ENCODE data around the gene NCR3LG1.

Gene NCR3LG1

GRCh38 chr11:17384002-17384511, 32.5 kb downstream of the NCR3LG1 start:
- Mint-ChIP-seq H3K4me3 (no peak overlapping the region), H3K27me3 (ENCODE audit: low read depth) (no peaks in the 10 kb centered on the region), H3K27ac (no peak overlapping the region), H3K36me3 (ENCODE audit: low read depth) (no peaks in the 10 kb centered on the region), H3K4me1 (ENCODE audit: low read depth) (peaks cover 3% of the 10 kb centered on the region), H3K9me3 (no peaks in the 10 kb centered on the region)

GRCh38 chr11:17385492-17385891, 33.9 kb downstream of the NCR3LG1 start:
- H3K27ac Mint-ChIP-seq, result no peak overlapping the region
- no peak overlapping the region for H3K4me3 Mint-ChIP-seq
- no peaks in the 10 kb centered on the region for H3K9me3 Mint-ChIP-seq
- no peaks in the 10 kb centered on the region for H3K36me3 Mint-ChIP-seq (ENCODE audit: low read depth)
- H3K4me1 Mint-ChIP-seq (ENCODE audit: low read depth), result peaks cover 8% of the 10 kb centered on the region
- H3K27me3 Mint-ChIP-seq (ENCODE audit: low read depth), result peaks cover 5% of the 10 kb centered on the region

- Mint-ChIP-seq H3K27ac (no peak overlapping the region), H3K36me3 (ENCODE audit: low read depth) (no peaks in the 10 kb centered on the region), H3K4me3 (no peak overlapping the region), H3K27me3 (ENCODE audit: low read depth) (peaks cover 6% of the 10 kb centered on the region), H3K9me3 (no peaks in the 10 kb centered on the region), H3K4me1 (ENCODE audit: low read depth) (peaks cover 8% of the 10 kb centered on the region)
These were observed 34.3 kb downstream of the NCR3LG1 start for GRCh38 chr11:17385926-17386325.

GRCh38 chr11:17386331-17387084, 34.9 kb downstream of the NCR3LG1 start:
- H3K27me3 Mint-ChIP-seq (ENCODE audit: low read depth), result peaks cover 11% of the 10 kb centered on the region
- no peak overlapping the region for H3K27ac Mint-ChIP-seq
- peaks cover 8% of the 10 kb centered on the region for H3K4me1 Mint-ChIP-seq (ENCODE audit: low read depth)
- H3K36me3 Mint-ChIP-seq (ENCODE audit: low read depth), result no peaks in the 10 kb centered on the region
- no peak overlapping the region for H3K4me3 Mint-ChIP-seq
- H3K9me3 Mint-ChIP-seq, result no peaks in the 10 kb centered on the region

GRCh38 chr11:17387254-17387653, 35.7 kb downstream of the NCR3LG1 start:
- peaks cover 11% of the 10 kb centered on the region for H3K27me3 Mint-ChIP-seq (ENCODE audit: low read depth)
- no peaks in the 10 kb centered on the region for H3K36me3 Mint-ChIP-seq (ENCODE audit: low read depth)
- peak overlapping the region; percentile 75 for H3K4me3 Mint-ChIP-seq
- H3K9me3 Mint-ChIP-seq, result no peaks in the 10 kb centered on the region
- no peak overlapping the region for H3K27ac Mint-ChIP-seq
- peaks cover 8% of the 10 kb centered on the region for H3K4me1 Mint-ChIP-seq (ENCODE audit: low read depth)

GRCh38 chr11:17387811-17388210, 36.2 kb downstream of the NCR3LG1 start:
- Mint-ChIP-seq H3K9me3 (no peaks in the 10 kb centered on the region), H3K27ac (no peak overlapping the region), H3K27me3 (ENCODE audit: low read depth) (peaks cover 11% of the 10 kb centered on the region), H3K4me3 (peak overlapping the region; percentile 75), H3K36me3 (ENCODE audit: low read depth) (no peaks in the 10 kb centered on the region), H3K4me1 (ENCODE audit: low read depth) (peaks cover 8% of the 10 kb centered on the region)

- peak within 1 kb of the TSS; percentile 75 for H3K4me3 Mint-ChIP-seq
- H3K4me1 Mint-ChIP-seq (ENCODE audit: low read depth), result peaks cover 8% of the 10 kb centered on the region
- peaks cover 11% of the 10 kb centered on the region for H3K27me3 Mint-ChIP-seq (ENCODE audit: low read depth)
- H3K36me3 Mint-ChIP-seq (ENCODE audit: low read depth), result no peaks in the 10 kb centered on the region
- H3K9me3 Mint-ChIP-seq, result no peaks in the 10 kb centered on the region
- H3K27ac Mint-ChIP-seq, result peak within 1 kb of the TSS; percentile 32
These were observed 37.1 kb downstream of the NCR3LG1 start, which contains the start of gene KCNJ11 for GRCh38 chr11:17388609-17389210. Gene KCNJ11 (minus strand): TSS chr11:17388659. CDS start chr11:17388091, 568 bp downstream.

GRCh38 chr11:17389211-17389956, 37.8 kb downstream of the NCR3LG1 start:
- H3K27me3 Mint-ChIP-seq (ENCODE audit: low read depth), result peaks cover 11% of the 10 kb centered on the region
- H3K9me3 Mint-ChIP-seq, result no peaks in the 10 kb centered on the region
- H3K36me3 Mint-ChIP-seq (ENCODE audit: low read depth), result no peaks in the 10 kb centered on the region
- peak overlapping the region; percentile 75 for H3K4me3 Mint-ChIP-seq
- peaks cover 8% of the 10 kb centered on the region for H3K4me1 Mint-ChIP-seq (ENCODE audit: low read depth)
- no peak overlapping the region for H3K27ac Mint-ChIP-seq

- Mint-ChIP-seq H3K9me3 (no peaks in the 10 kb centered on the region), H3K4me1 (ENCODE audit: low read depth) (peaks cover 8% of the 10 kb centered on the region), H3K27ac (no peak overlapping the region), H3K36me3 (ENCODE audit: low read depth) (no peaks in the 10 kb centered on the region), H3K27me3 (ENCODE audit: low read depth) (peaks cover 11% of the 10 kb centered on the region), H3K4me3 (peak overlapping the region; percentile 36)
These were observed 38.5 kb downstream of the NCR3LG1 start for GRCh38 chr11:17389957-17390649.

GRCh38 chr11:17391493-17392355, 40.1 kb downstream of the NCR3LG1 start:
- peaks cover 5% of the 10 kb centered on the region for H3K4me1 Mint-ChIP-seq (ENCODE audit: low read depth)
- H3K27ac Mint-ChIP-seq, result no peak overlapping the region
- peaks cover 11% of the 10 kb centered on the region for H3K27me3 Mint-ChIP-seq (ENCODE audit: low read depth)
- H3K9me3 Mint-ChIP-seq, result no peaks in the 10 kb centered on the region
- H3K36me3 Mint-ChIP-seq (ENCODE audit: low read depth), result no peaks in the 10 kb centered on the region
- no peak overlapping the region for H3K4me3 Mint-ChIP-seq

GRCh38 chr11:17392872-17393271, 41.3 kb downstream of the NCR3LG1 start:
- no peaks in the 10 kb centered on the region for H3K36me3 Mint-ChIP-seq (ENCODE audit: low read depth)
- H3K27ac Mint-ChIP-seq, result no peak overlapping the region
- H3K4me1 Mint-ChIP-seq (ENCODE audit: low read depth), result peaks cover 5% of the 10 kb centered on the region
- H3K27me3 Mint-ChIP-seq (ENCODE audit: low read depth), result peaks cover 11% of the 10 kb centered on the region
- no peak overlapping the region for H3K4me3 Mint-ChIP-seq
- H3K9me3 Mint-ChIP-seq, result no peaks in the 10 kb centered on the region

GRCh38 chr11:17393472-17393871, 41.9 kb downstream of the NCR3LG1 start:
- peaks cover 5% of the 10 kb centered on the region for H3K4me1 Mint-ChIP-seq (ENCODE audit: low read depth)
- no peak overlapping the region for H3K4me3 Mint-ChIP-seq
- peaks cover 11% of the 10 kb centered on the region for H3K27me3 Mint-ChIP-seq (ENCODE audit: low read depth)
- H3K27ac Mint-ChIP-seq, result no peak overlapping the region
- no peaks in the 10 kb centered on the region for H3K9me3 Mint-ChIP-seq
- H3K36me3 Mint-ChIP-seq (ENCODE audit: low read depth), result no peaks in the 10 kb centered on the region

GRCh38 chr11:17394743-17395390, 43.3 kb downstream of the NCR3LG1 start:
- Mint-ChIP-seq H3K27me3 (ENCODE audit: low read depth) (peaks cover 11% of the 10 kb centered on the region), H3K36me3 (ENCODE audit: low read depth) (no peaks in the 10 kb centered on the region), H3K4me3 (no peak overlapping the region), H3K9me3 (no peaks in the 10 kb centered on the region), H3K27ac (no peak overlapping the region), H3K4me1 (ENCODE audit: low read depth) (peaks cover 3% of the 10 kb centered on the region)
